ENCODE measurements around the gene CDHR2.
A peak's percentile ranks its signal among the peaks of the same experiment; 100 is the strongest.
"Not testable (repeated sequence)": the region's sequence is repeated elsewhere in the genome, so short reads cannot be mapped to it uniquely, and the experiment has no call there.

Gene CDHR2

DNA sequence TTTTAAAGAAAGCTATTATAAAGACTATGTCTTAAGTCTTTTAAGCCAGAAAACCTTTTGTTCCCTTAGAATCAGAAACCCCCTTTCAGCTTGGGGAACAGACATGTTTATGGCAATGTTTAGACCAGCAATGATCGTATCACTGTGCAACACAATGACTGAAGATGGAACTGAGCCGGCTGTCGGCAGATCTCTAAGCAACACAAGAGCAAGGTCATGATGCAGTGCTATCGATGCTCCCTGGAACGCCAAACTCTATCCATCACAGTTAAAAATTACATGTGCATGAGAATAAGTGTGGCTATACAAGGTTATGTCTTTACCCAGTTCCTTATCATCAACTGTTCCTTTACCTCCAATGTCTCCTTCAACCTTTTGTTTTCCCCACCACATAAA is 10.2 kb upstream of the CDHR2 start:
- DNase-seq: no peak
- intact Hi-C loops (cut with DNase I): loop anchor here (10.0 kb wide), 1 partner anchor 154 kb away; the partner anchor contains the start of genes HIGD2A and NOP16

DNA sequence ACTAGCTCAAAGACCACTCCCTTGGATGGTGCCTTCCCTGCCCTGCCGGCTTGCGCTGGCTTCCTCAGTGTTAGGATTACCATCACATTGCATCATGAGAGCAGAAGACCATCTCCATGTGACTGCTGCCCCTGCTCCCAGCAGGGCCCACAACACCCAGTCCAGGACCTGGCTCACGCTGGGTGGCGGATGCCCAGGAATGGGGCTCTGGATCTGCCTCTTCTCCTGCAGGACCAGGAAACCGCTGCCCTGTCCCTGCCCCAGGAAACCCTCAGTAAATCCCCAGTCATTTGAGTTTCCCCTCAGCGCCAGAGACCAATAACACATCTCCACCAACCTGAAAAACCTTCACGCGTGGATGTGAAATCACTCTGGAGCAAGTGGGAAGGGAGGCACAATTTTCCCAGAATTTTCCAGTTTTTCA is 8.7 kb upstream of the CDHR2 start:
- peak in 1 of 10 donors; percentile 50 for DNase-seq
- intact Hi-C loops (cut with DNase I): no loop called here

DNA sequence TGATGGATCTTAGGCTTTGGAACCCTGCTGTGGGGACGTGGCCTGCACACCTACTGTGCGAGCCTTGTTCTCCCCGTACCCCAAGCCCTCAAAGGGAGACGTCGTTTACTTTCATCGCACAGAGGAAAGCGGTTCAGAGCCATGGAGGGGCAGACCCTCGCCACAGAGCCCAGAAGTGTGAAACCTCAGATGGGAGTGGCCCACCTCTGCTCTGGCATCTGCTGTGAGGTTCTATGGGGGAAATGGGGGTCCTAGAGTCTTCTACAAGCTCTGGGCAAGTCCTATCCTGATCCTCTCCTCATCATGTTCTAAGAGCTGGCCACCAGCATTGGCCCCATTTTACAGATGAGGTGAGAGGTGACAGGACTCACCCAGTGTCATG is 8.2 kb upstream of the CDHR2 start:
- no peak for DNase-seq
- intact Hi-C loops (cut with DNase I): no loop called here

DNA sequence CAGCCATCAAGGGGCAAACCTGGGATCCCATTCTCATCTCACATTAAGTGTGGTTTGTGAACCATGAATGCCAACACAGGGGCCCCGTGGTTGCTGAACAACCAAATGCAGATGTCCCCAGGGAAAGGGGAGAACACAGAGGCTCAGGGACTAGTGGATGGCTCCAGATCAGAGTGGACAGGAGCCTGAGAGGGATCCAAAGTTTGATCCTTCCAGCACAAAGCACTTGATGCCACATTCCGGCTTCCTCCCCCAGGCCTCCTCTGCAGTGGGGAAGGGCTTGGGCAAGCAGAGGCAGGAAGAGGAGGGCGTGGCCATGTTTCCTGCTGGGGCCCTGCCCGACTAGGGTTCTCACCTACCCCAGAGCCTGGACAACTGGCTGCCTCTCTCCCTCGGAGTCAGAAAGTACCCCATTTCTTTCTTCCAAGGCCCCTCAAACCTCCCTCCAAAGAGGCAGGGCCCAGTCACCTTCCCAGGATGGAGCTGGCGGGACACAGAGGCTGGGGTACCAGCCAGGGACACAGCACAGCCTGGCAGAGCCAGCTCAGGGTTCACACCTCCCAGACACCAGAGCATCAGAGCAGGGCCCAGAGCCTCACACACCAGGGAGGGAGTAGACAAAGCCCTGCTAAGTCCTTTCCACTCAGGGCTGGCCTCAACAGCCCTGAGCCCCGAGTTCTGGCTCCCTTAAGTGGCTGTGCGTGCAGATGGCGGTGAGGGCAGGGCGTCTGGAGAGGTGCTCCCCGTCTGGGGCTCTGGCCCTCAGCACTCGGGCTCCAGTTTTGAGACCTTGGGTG is 7.6 kb upstream of the CDHR2 start:
- intact Hi-C loops (cut with DNase I): no loop called here
- peak in 1 of 10 donors; percentile 84 for DNase-seq

DNA sequence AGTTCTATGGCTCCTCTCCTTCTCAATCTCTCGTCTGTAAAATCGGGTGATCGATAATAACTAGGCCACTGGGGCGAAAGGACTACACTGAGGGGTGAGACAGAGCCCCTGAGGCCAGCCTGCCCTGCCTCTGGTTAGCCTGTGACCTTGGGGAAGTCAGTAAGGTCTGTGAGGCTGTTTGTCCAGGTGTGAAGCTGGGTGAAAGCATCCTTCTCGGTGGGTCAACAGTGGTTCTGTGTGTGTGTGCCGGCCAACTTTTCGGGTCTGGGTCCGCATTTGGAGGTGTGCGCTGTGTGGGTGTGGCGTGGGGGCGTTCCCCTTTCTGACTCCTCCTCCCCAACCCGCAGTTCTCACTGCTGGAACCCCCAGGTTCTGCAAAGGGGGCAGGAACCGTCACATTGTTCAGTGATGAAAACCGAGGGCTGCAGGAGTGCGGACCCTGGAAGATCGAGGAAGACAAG is 7.0 kb upstream of the CDHR2 start:
- intact Hi-C loops (cut with DNase I): no loop called here

DNA sequence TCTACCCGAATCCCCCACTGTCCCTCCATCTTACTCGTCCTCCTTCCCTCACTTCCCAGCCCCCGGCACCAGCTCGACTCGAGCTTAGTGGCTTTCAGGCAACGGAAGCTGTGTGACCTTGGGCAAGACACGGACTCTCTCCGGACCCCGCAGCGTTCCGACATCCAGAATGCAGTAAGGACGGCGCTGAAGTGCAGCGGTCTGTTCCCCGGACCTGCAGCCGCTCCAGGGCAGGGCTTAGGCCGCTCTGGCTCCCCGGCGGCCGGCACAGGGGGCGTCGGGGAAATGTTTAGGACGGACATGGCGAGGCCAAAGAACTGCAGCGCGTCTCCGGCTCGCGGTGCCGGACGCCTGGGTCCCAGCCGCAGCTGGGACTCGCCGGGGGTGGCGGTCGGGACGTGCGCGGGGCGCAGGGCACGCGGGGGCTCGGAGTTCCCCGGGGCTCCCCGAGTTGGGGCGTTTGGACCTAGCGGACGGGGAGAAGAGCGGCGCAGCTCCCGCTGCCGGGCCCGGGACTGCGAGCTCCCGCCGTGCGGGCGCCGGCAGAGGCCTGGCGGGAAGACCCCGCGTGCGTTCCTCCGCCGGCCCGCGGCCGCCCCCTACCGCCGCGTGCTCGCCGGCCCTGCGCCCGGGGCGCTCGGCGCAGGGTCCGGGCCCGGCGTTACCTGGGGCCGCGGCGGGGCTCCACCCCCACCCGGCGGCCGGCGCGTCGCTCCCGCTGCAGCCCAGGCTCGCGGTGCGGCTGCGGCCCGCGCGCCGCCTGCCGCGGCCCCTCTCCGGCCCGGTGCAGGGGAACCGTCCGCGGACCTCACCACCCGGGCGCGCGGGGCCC is 6.3 kb upstream of the CDHR2 start:
- intact Hi-C loops (cut with DNase I): loop anchor here (1.0 kb wide), 1 partner anchor 127 kb away; the partner anchor contains the start of gene CLTB

More for the DNA sequence above, 7.0 kb upstream of the CDHR2 start:
- peak in 1 of 10 donors; percentile 75 for DNase-seq

DNA sequence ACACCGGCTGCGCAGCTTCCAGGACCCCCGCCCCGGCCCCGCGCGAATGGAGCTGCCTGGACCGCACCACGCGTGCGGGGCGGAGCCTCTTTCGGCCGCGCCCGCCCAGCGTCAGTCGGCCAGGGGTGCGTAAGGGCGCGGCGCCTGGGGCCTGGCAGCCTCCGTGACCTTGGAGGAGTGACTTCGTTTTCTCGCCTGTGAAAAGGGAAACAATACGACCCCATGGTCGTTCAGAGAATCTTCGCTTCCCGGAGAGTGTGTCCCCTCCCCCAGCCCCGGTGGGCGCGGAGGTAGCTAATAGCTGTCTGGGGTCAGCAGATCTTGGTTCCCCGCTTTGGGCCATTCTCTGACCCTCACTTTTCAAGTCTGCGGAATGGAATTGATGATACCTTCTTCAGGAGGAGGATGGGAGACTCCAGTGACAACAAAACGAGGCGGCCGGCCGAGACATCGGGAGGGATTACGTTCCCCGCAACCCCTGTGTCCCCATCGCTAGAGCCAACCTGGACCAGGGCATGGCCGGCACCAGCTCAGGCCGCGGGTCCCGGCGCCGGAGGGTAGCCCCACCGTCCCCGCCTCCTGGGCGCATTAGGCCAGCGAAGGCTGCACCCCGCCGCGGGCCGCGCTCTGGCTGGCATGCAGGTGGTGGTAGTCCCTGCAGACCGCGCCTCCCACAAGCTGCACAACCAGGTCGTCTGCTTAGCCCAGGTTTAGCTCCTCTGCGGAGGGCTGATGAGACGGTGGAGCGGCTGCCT is 5.5 kb upstream of the CDHR2 start:
- peak in 9 of 10 donors; percentile 54 to 94 (median 63) for DNase-seq
- intact Hi-C loops (cut with DNase I): loop anchor here (1.0 kb wide), 1 partner anchor 127 kb away; the partner anchor contains the start of gene CLTB

More for the DNA sequence above, 6.3 kb upstream of the CDHR2 start:
- DNase-seq: peak in 3 of 10 donors; percentile 27 to 87 (median 75)

DNA sequence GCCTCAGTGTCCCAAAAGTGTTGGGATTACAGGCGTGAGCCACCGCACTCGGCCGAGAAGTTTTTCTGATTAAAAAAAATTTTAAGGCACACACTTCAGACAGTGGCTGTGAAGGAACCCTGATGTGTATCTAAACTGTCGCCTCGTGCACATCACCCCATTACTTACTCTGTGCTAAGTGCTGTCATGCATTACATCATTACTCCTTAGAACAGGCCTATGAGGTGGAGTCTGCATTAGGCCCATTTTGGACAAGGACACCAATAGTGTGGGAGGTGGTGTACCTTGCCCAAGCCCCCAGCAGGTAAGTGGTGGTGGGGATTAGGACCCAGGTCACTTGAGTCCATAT is 3.8 kb upstream of the CDHR2 start:
- intact Hi-C loops (cut with DNase I): no loop called here
- DNase-seq: no peak

DNA sequence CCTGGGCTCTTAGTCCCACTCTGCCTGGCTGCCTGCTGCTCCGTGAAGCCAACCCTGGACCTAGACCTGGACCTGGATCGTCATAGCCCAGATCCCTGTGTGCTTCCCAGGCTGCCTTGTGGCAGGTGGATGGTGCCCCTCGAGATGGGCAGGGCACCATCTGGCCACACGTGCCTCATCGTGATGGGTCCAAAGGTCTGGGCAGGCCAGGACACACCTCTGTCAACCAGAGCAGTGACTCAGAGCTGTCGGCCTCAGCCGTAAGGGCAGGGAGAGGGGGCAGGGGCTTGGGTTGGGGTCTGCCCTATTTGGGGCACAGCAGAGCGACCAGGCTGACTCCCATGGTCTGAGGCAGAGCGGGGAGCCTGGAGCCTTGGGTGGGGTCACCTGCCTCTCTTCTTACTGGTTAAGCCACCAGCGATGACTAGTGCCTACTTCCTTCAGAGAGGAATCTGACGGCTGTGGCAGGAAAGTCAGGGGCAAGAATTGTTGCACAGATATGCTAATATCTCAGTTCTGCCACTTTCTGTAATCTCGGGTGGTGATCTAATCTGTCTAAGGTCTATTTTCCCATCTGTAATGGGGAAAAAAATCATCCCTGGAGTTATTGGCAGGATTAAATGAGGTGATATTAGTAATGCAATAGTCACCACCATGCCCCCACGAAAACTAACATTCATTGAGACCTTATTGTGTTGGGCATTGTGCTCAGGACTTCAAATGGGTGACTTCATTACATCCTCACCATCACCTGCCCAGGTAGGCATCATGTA is 3.2 kb upstream of the CDHR2 start:
- intact Hi-C loops (cut with DNase I): no loop called here
- DNase-seq: peak in 1 of 10 donors; percentile 54

DNA sequence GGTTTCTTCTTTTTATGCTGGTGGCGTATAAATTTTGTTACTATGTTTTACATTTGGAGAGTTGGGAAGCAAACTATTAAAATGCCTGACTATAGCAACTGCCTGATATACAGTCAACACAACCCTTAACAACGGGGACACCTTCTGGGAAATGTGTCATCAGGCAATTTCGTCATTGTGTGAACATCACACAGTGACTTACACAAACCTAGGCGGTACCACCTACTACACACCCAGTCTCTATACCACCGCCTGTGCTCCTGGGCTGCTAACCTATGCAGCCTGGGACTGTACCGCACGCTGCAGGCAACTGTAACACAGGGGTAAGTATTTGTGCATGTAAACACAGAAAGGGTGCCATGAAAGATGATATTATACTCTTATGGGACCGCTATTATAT is 1.3 kb upstream of the CDHR2 start:
- intact Hi-C loops (cut with DNase I): no loop called here
- no peak for DNase-seq

DNA sequence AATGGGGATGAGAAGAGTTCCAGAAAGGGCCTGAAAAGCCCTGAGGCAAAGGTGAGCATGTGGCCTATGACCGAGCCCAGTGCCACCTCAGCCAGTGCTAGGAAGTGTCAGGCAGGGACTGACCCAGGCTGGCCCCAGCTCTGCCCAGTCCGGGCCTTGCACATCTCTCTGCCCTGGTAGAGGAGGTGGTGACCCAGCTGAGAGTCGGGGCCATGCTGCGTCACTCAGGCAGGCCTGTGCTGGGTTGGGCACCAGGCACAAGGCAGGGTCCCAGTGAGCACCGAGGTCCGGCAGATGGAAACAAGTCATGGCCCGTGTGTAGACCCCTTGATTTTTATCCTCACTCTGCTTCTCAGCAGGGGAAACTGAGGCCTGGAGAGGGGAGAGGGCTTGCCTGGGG is 729 bp downstream of the CDHR2 start:
- DNase-seq: no peak
- intact Hi-C loops (cut with DNase I): no loop called here

DNA sequence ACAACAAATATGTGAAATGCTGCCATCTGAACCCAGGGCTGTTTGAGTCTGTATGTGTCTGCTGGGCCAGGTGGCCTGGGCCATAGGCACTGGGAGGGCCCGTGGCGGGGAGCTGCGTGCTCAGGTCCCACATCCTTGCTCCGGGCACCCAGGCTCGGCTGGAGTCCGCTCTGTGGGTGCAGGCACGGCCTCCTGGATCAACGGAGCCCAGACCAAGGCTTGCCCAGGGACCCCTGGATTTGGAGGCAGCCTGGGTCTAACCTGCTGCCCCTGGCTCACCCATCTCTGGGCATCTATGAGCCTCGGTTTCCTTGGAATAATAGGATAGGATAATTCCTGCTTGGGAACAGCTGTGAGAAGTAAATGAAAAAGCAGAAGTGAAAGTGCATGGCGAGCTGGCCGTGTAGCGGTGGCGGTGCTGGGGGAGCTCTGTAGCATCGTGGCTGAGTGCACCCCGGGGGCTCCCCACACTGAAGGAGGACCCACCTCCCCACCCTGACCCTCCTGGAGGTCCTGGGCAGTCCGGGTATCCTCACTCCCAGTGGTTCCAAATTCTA is 1.2 kb downstream of the CDHR2 start:
- intact Hi-C loops (cut with DNase I): no loop called here
- DNase-seq: peak in 1 of 10 donors; percentile 57

DNA sequence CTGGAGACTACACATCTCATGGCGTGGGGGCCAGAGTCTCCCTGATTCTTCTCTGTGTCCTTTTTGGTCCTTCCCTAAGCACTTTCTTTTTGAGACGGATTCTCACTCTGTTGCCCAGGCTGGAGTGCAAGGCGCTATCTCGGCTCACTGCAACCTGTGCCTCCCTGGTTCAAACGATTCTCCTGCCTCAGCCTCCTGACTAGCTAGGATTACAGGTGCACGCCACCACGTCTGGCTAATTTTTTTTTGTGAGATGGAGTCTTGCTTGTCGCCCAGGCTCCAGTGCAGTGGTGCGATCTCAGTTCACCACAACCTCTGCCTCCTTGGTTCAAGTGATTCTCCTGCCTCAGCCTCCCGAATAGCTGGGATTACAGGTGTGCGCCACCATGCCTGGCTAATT is 1.8 kb downstream of the CDHR2 start:
- intact Hi-C loops (cut with DNase I): not testable (repeated sequence)
- DNase-seq: peak in 1 of 10 donors; percentile 59

DNA sequence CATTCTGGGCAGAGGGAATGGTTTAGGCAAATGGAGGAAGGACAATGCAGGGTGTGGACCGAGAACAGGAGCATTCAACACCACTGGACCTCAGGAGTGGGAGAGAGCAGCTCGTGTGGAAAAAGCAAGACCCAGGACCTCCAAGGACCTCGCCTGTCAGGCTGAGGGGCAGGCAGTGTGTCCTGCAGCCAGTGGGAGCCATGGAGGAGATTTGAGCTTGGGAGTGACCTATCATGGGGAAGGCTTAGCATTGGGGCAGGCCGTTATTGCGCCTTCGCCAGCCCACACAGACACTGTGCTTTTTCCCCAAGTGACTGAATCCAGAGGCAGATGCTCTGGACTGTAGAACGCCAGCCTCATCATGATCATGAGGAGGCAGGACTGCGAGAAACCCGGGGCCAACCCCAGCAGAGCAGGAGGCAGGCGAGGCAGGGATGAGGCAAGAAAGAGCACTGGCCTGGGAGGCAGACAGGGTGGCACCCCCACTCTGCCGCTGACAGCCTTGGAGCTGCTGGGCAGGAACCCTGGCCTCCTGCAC is 3.3 kb downstream of the CDHR2 start:
- no peak for DNase-seq
- intact Hi-C loops (cut with DNase I): no loop called here

DNA sequence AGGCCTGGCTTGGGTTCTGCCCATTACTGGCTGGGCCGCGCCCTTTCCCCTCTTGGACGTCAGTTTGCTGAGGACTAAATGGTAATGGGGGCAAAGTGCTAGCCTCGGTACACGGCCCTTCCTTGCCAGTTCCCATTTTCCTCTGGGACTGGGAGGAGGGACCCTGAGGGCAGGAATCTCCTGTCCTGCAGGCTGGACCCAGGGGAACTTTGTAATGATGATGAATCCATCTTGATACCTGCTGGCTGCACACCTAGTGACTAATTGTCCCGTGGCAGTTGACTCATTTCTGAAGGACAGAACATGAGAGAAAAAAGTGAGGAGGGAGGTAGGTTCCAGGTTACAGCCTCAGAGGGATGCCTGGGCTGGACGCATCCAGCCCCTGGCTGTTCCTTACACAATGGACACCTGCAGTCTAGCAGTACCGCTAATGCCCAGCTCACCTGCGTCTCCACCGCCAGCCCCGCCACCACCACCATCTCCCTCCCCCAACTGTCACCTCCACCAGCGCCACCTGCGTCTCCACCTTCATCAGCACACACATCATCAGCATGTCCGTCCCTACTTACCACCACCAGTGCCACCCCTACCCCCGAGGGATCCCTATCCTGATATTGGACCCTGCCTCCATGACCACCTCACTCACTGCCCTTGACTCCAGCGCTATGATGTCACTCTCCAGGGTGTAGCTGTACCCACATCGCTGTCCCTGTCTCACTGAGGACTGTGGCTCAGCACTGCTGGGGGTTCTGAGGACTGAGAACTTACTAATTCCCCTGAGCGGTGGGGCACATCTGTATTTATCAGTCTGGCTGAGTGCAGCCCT is 4.3 kb downstream of the CDHR2 start:
- no peak for DNase-seq
- intact Hi-C loops (cut with DNase I): no loop called here

DNA sequence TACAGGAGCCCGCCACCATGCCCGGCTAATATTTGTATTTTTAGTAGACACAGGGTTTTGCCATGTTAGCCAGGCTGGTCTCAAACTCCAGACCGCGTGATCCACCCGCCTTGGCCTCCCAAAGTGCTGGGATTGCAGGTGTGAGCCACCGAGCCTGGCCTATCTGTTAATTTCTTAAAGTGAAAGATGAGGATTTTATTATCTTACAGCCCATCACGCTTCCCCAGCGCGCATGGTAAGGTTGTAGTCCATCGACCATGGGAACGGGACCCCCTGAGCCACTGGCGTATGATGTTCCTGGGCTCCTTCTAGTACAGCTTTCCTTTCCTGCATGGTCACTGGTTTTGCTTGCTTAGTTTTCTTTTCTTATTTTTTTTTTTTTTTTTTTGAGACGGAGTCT is 8.7 kb downstream of the CDHR2 start:
- intact Hi-C loops (cut with DNase I): no loop called here
- peak in 1 of 10 donors; percentile 63 for DNase-seq

DNA sequence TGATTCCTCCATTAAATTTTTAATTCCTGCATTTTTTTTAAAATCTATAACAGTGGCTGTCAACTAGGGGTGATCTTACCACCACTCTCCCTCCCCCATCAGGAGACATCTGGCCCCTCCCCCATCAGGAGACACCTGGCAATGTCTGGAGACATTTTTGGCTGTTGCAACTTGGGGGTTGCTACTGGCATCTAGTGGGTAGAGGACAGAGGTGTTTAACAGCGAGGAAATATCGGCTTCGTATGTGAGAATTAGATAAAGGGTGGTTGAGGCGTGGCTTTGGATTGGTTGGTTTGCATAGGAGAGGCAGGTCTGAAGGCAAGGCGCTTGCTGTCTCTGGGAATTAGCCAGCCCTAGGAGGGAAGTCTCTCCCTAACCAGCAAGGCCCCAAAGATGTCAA is 10.5 kb downstream of the CDHR2 start:
- intact Hi-C loops (cut with DNase I): no loop called here

DNA sequence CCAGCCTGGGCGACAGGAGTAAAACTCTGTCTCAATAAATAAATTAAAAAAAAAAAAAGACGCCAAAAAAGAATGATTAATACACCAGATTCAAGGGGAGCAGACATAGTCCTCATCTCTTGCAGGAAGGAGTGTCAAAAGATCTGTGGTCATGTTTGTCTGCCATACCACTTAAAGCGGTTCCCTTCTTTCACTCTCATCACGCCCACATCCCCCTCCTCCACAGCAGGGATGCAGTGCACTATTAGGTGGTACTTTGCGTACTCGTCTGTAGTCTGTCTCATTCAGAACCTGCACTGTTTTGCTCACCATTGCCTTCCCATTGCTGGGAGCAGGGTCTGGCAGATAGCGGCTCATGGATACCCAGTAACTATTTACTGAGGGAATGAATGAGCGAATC is 11.2 kb downstream of the CDHR2 start:
- DNase-seq: no peak
- intact Hi-C loops (cut with DNase I): no loop called here

More for the DNA sequence above, 10.5 kb downstream of the CDHR2 start:
- no peak for DNase-seq

Data from posterior cingulate gyrus (tissue), 11 donors.